Progenitor cell of endocrine pancreas (in vitro differentiated cells): ENCODE results near the gene ALG8. TPM values are rescaled to one million over a fixed set of nuclear protein-coding genes. Genes with fewer than 3 reads are reported as not detected.

ENCODE experiments used
- DNase-seq: peaks from one replicate; pipeline ENCODE4 v3.0.0; 2021; ENCODE audit warnings: low spot score; ENCODE audit not compliant: unreplicated experiment
- H3K27ac Mint-ChIP-seq: 2 replicates; pipeline ENCODE4 v1.8.0; 2021; ENCODE audit warnings: mild to moderate bottlenecking, moderate library complexity, mixed read lengths
- H3K27me3 Mint-ChIP-seq: 2 replicates; pipeline ENCODE4 v1.8.0; 2021; ENCODE audit warnings: mixed read lengths
- H3K36me3 Mint-ChIP-seq: 2 replicates; pipeline ENCODE4 v1.8.0; 2022; ENCODE audit warnings: mixed read lengths; ENCODE audit not compliant: insufficient read depth
- H3K4me1 Mint-ChIP-seq: 2 replicates; pipeline ENCODE4 v1.8.0; 2021; ENCODE audit warnings: low read depth, mixed read lengths
- H3K4me3 Mint-ChIP-seq: 2 replicates; pipeline ENCODE4 v1.8.0; 2021; ENCODE audit warnings: low read depth, mild to moderate bottlenecking, moderate library complexity, mixed read lengths
- H3K9me3 Mint-ChIP-seq: 2 replicates; pipeline ENCODE4 v1.8.0; 2021; ENCODE audit warnings: low read depth, mixed read lengths
- CTCF ChIP-seq: fragments of 200-600 bp; sonication (generic); IDR thresholded peaks from one replicate; pipeline ENCODE4 v1.5.0; 2021; ENCODE audit warnings: antibody characterized with exemption, mild to moderate bottlenecking; ENCODE audit not compliant: unreplicated experiment
- total RNA-seq: library from RNA; stranded (reverse); gene quantifications from 2 replicates; pipeline ENCODE4 v1.2.1, GENCODE V29; 2021

ALG8 gene
- total RNA-seq, 1 donor from 2014 or later: 60.4 TPM

GRCh38 chr11:78163828-78164227 is 24.4 kb upstream of the ALG8 start:
- Mint-ChIP-seq H3K27me3 (no peaks in the 10 kb centered on the region), H3K9me3 (no peaks in the 10 kb centered on the region), H3K36me3 (no peaks in the 10 kb centered on the region), H3K27ac (no peak overlapping the region), H3K4me1 (peaks cover 11% of the 10 kb centered on the region), H3K4me3 (no peak overlapping the region)
- TF ChIP-seq CTCF: no peak
- DNase-seq: no peak

GRCh38 chr11:78161962-78162371 is 22.5 kb upstream of the ALG8 start:
- no peaks in the 10 kb centered on the region for H3K9me3 Mint-ChIP-seq
- no peaks in the 10 kb centered on the region for H3K27me3 Mint-ChIP-seq
- TF ChIP-seq CTCF: no peak
- H3K27ac Mint-ChIP-seq: no peak overlapping the region
- no peaks in the 10 kb centered on the region for H3K36me3 Mint-ChIP-seq
- DNase-seq: no peak
- H3K4me1 Mint-ChIP-seq: peaks cover 9% of the 10 kb centered on the region
- H3K4me3 Mint-ChIP-seq: no peak overlapping the region

GRCh38 chr11:78161346-78161745 is 21.9 kb upstream of the ALG8 start:
- no peak for DNase-seq
- Mint-ChIP-seq H3K27me3 (no peaks in the 10 kb centered on the region), H3K36me3 (no peaks in the 10 kb centered on the region), H3K4me1 (peaks cover 15% of the 10 kb centered on the region), H3K4me3 (no peak overlapping the region), H3K27ac (no peak overlapping the region), H3K9me3 (no peaks in the 10 kb centered on the region)
- TF ChIP-seq CTCF: no peak

- no peaks in the 10 kb centered on the region for H3K36me3 Mint-ChIP-seq
- no peaks in the 10 kb centered on the region for H3K9me3 Mint-ChIP-seq
- no peak overlapping the region for H3K4me3 Mint-ChIP-seq
- TF ChIP-seq CTCF: no peak
- H3K27ac Mint-ChIP-seq: no peak overlapping the region
- no peak for DNase-seq
- H3K4me1 Mint-ChIP-seq: peaks cover 19% of the 10 kb centered on the region
- no peaks in the 10 kb centered on the region for H3K27me3 Mint-ChIP-seq
Measured at GRCh38 chr11:78160557-78160956, 21.1 kb upstream of the ALG8 start.

- no peaks in the 10 kb centered on the region for H3K9me3 Mint-ChIP-seq
- no peak for DNase-seq
- TF ChIP-seq CTCF: no peak
- no peaks in the 10 kb centered on the region for H3K36me3 Mint-ChIP-seq
- H3K4me3 Mint-ChIP-seq: no peak overlapping the region
- peaks cover 30% of the 10 kb centered on the region for H3K4me1 Mint-ChIP-seq
- peak overlapping the region; percentile 29 for H3K27ac Mint-ChIP-seq
- no peaks in the 10 kb centered on the region for H3K27me3 Mint-ChIP-seq
Measured at GRCh38 chr11:78158987-78159652, 19.7 kb upstream of the ALG8 start.
